CD14-positive monocyte (primary cell): ENCODE data around the gene WDPCP. TPM values are rescaled to one million over a fixed set of nuclear protein-coding genes. Genes with fewer than 3 reads are reported as not detected.

ENCODE experiments used
- DNase-seq, 3 donors: peaks; one replicate each; pipeline ENCODE4 v3.0.0-alpha.2; 2011 to 2022
- H2AFZ ChIP-seq: 2 replicates; pipeline ENCODE4 v1.6.0; 2012; ENCODE audit warnings: mild to moderate bottlenecking, low read depth, low read length, inconsistent platforms; ENCODE audit not compliant: insufficient read depth, poor library complexity, severe bottlenecking
- H3K27ac ChIP-seq, 2 donors: 1 replicate in 1 of 2; 2 replicates in 1 of 2; pipeline ENCODE4 v1.5.1; 2012 to 2013; ENCODE audit warnings: low read length in 2 of 2, control low read depth in 1 of 2, inconsistent platforms in 1 of 2, low read depth in 1 of 2, mild to moderate bottlenecking in 1 of 2
- H3K27me3 ChIP-seq, 2 donors: one replicate each; pipeline versions ENCODE4 v1.6.0 to v1.6.1; 2011 to 2013; ENCODE audit warnings: low read length in 2 of 2; ENCODE audit not compliant: control insufficient read depth in 2 of 2, insufficient read depth in 2 of 2
- H3K36me3 ChIP-seq, 2 donors: replicated peaks in 1 of 2; 1 replicate in 1 of 2; 2 replicates in 1 of 2; pipeline versions ENCODE4 v1.5.1 to v1.6.1; 2012 to 2013; ENCODE audit warnings: low read length in 2 of 2, control low read depth in 1 of 2, inconsistent platforms in 1 of 2, mild to moderate bottlenecking in 1 of 2; ENCODE audit not compliant: insufficient read depth in 2 of 2, control insufficient read depth in 1 of 2
- H3K4me1 ChIP-seq, 2 donors: 1 replicate in 1 of 2; 2 replicates in 1 of 2; pipeline versions ENCODE4 v1.5.1 to v1.6.1; 2012 to 2013; ENCODE audit warnings: low read length in 2 of 2, control low read depth in 1 of 2, inconsistent platforms in 1 of 2, mild to moderate bottlenecking in 1 of 2, moderate library complexity in 1 of 2; ENCODE audit not compliant: insufficient read depth in 2 of 2, control insufficient read depth in 1 of 2
- H3K4me2 ChIP-seq: replicated peaks from 2 replicates; pipeline ENCODE3; 2012; ENCODE audit warnings: low read length, moderate library complexity, mild to moderate bottlenecking; ENCODE audit not compliant: poor library complexity, severe bottlenecking; ENCODE audit errors: extremely low read depth
- H3K4me3 ChIP-seq, 3 experiments: fragments of 200-600 bp in 1 of 3; sonication (generic) in 1 of 3; replicated peaks in 1 of 3; 1 replicate in 2 of 3; 2 replicates in 1 of 3; pipeline ENCODE4 v1.5.1; 2011 to 2013; ENCODE audit warnings: low read length in 3 of 3, mild to moderate bottlenecking in 3 of 3, control low read depth in 2 of 3, low read depth in 2 of 3, inconsistent platforms in 1 of 3, moderate library complexity in 1 of 3
- H3K79me2 ChIP-seq: 2 replicates; pipeline ENCODE4 v1.6.0; 2012; ENCODE audit warnings: mild to moderate bottlenecking, control low read depth, inconsistent platforms, low read length, moderate library complexity; ENCODE audit not compliant: insufficient read depth
- H3K9ac ChIP-seq: 2 replicates; pipeline ENCODE4 v1.6.0; 2017; ENCODE audit warnings: low read length, mild to moderate bottlenecking; ENCODE audit not compliant: insufficient read depth, poor library complexity, severe bottlenecking
- H3K9me3 ChIP-seq, 2 donors: replicated peaks in 1 of 2; 1 replicate in 1 of 2; 2 replicates in 1 of 2; pipeline versions ENCODE4 v1.5.1 to v1.6.1; 2012 to 2013; ENCODE audit warnings: low read length in 2 of 2, control low read depth in 1 of 2; ENCODE audit not compliant: control insufficient read depth in 1 of 2, insufficient read depth in 1 of 2
- H4K20me1 ChIP-seq: 2 replicates; pipeline ENCODE4 v1.6.0; 2012; ENCODE audit warnings: mild to moderate bottlenecking, low read length, control low read depth, moderate library complexity; ENCODE audit not compliant: insufficient read depth
- H3K27ac Mint-ChIP-seq, 7 donors: one replicate each; pipeline ENCODE4 v1.8.0; 2020; ENCODE audit warnings: mild to moderate bottlenecking in 7 of 7, mixed read lengths in 7 of 7, moderate library complexity in 6 of 7, inconsistent platforms in 2 of 7
- H3K27me3 Mint-ChIP-seq, 3 donors: one replicate each; pipeline ENCODE4 v1.8.0; 2021 to 2022; ENCODE audit warnings: low read depth in 3 of 3, mild to moderate bottlenecking in 3 of 3, mixed read lengths in 3 of 3, moderate library complexity in 3 of 3, inconsistent platforms in 1 of 3
- H3K36me3 Mint-ChIP-seq, 2 donors: one replicate each; pipeline ENCODE4 v1.8.0; 2020; ENCODE audit warnings: mixed read lengths in 2 of 2, inconsistent platforms in 1 of 2, mild to moderate bottlenecking in 1 of 2
- H3K4me1 Mint-ChIP-seq: one replicate; pipeline ENCODE4 v1.8.0; 2020; ENCODE audit warnings: mild to moderate bottlenecking, mixed read lengths
- H3K4me3 Mint-ChIP-seq, 2 donors: one replicate each; pipeline ENCODE4 v1.8.0; 2020; ENCODE audit warnings: mild to moderate bottlenecking in 2 of 2, mixed read lengths in 2 of 2, moderate library complexity in 1 of 2
- H3K9me3 Mint-ChIP-seq, 7 donors: one replicate each; pipeline ENCODE4 v1.8.0; 2020 to 2022; ENCODE audit warnings: mixed read lengths in 7 of 7, mild to moderate bottlenecking in 6 of 7, moderate library complexity in 6 of 7, inconsistent platforms in 2 of 7
- CTCF ChIP-seq: fragments of 200-600 bp; IDR thresholded peaks from one replicate; pipeline ENCODE4 v1.8.0; 2022; ENCODE audit warnings: antibody characterized with exemption, mild to moderate bottlenecking
- WGBS: methylation state at CpG from one replicate; pipeline ENCODE4 v1.1.5; 2013; ENCODE audit warnings: missing lambda C conversion rate; ENCODE audit not compliant: insufficient coverage; 5-methylcytosine and 5-hydroxymethylcytosine counted together
- intact Hi-C, 2 donors: fragments of 100-400 bp; cut with micrococcal nuclease; formaldehyde crosslinking; loops; one replicate each; pipeline versions ENCODE4 v1.15.0 to v1.15.1; 2023
- polyA plus RNA-seq, 3 donors: library from polyadenylated mRNA; depleted of rRNA in 1 of 3; unstranded in 2 of 3; stranded (reverse) in 1 of 3; fragments of 300-500 nt in 2 of 3; fragments of >200 nt in 1 of 3; fragmentation: Illumina TruSeq in 2 of 3; gene quantifications; 1 replicate in 2 of 3; 2 replicates in 1 of 3; pipeline ENCODE4 v1.2.3, GENCODE V29; 2012 to 2021

Gene WDPCP
- polyA plus RNA-seq, 3 donors: 3.3 to 5.2 (median 3.7) TPM

DNA sequence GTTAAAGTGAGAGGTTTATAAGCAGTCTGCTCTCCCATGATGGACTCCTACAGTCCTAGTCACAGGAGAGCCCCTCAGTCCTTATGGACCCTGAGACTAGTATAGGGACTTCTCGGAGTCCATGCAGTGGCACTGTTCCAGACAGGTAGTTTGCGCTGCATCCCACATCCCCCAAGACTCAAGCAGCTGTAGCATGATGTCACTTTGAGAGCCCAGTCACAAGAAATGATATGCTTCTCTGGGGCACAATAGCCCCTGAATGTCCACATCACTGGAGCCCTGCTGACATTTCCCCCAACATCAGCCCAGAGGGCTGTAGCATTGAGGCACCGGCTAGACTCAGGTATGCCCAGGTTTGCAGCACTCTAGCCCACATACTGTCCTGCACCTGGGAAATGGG, 317.6 kb downstream of the WDPCP start:
- 100% methylated on average over 2 of the region's 3 CpGs for WGBS
- no peak overlapping the region for H3K4me3 Mint-ChIP-seq
- H3K36me3 Mint-ChIP-seq: no peaks in the 10 kb centered on the region
- TF ChIP-seq CTCF: no peak
- Histone ChIP-seq H3K36me3 (no peaks in the 10 kb centered on the region), H3K9me3 (peaks cover 21 to 36% of the 10 kb centered on the region in 2 donors), H3K4me1 (no peaks in the 10 kb centered on the region), H4K20me1 (no peaks in the 10 kb centered on the region), H3K27me3 (no peaks in the 10 kb centered on the region), H2AFZ (no peak overlapping the region), H3K27ac (no peak overlapping the region), H3K9ac (no peak overlapping the region), H3K4me3 (no peak overlapping the region), H3K4me2 (no peak overlapping the region), H3K79me2 (no peaks in the 10 kb centered on the region)
- no peak overlapping the region for H3K27ac Mint-ChIP-seq
- H3K9me3 Mint-ChIP-seq: peaks cover 20 to 51% (median 33%) of the 10 kb centered on the region in 7 donors
- intact Hi-C loops: no loop called here
- H3K27me3 Mint-ChIP-seq: peaks cover 0 to 2% (median 0%) of the 10 kb centered on the region in 3 donors
- H3K4me1 Mint-ChIP-seq: no peaks in the 10 kb centered on the region
- DNase-seq: no peak

DNA sequence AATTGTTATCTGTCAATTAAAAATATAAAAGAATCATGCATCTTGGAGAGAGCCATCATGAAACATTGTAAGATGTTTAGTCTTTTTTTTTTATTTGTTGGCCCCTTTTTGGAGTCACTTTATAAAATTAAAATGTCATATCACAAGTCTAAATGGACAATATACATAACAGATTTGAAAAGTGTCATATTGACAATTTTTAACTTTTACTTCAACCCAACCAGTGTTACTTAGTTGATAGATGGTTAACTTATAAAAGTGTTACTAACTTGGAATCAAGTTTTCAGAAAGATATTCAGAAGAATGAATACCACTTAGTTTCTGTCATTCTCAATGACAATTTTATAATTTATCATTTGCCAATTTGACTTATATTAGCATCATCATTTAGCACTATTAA, 319.3 kb downstream of the WDPCP start:
- Mint-ChIP-seq H3K4me1 (no peaks in the 10 kb centered on the region), H3K4me3 (no peak overlapping the region), H3K36me3 (no peaks in the 10 kb centered on the region), H3K27me3 (peaks cover 0 to 5% (median 0%) of the 10 kb centered on the region in 3 donors), H3K9me3 (peaks cover 17 to 42% (median 31%) of the 10 kb centered on the region in 7 donors), H3K27ac (no peak overlapping the region)
- intact Hi-C loops: no loop called here
- Histone ChIP-seq H3K4me2 (no peak overlapping the region), H3K4me1 (no peaks in the 10 kb centered on the region), H3K4me3 (no peak overlapping the region), H3K9me3 (peaks cover 21 to 34% of the 10 kb centered on the region in 2 donors), H4K20me1 (no peaks in the 10 kb centered on the region), H3K27ac (no peak overlapping the region), H2AFZ (no peak overlapping the region), H3K27me3 (no peaks in the 10 kb centered on the region), H3K9ac (no peak overlapping the region), H3K79me2 (no peaks in the 10 kb centered on the region), H3K36me3 (no peaks in the 10 kb centered on the region)
- TF ChIP-seq CTCF: no peak
- DNase-seq: no peak
